ENCODE results near the gene EHD2.

DNA sequence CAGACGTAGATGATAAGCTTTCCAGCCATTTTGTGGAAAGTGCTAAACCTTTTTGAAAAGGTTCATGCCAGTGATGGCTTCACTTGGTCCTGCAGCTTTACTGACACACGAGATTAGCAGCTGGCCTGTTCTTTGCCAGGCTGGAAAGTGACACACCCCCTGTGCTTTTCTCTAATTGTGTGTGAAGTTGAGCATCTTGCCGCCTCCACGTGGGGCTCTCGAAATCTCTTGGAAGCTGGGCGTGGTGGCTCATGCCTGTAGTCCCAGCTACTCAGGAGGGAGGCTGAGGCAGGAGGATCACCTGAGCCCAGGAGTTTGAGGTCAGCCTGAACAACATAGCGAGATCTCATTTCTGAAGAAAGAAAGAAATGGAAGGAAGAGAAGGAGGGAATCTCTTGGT, 25.3 kb upstream of the EHD2 start:
- TF ChIP-seq, protein P1, sequence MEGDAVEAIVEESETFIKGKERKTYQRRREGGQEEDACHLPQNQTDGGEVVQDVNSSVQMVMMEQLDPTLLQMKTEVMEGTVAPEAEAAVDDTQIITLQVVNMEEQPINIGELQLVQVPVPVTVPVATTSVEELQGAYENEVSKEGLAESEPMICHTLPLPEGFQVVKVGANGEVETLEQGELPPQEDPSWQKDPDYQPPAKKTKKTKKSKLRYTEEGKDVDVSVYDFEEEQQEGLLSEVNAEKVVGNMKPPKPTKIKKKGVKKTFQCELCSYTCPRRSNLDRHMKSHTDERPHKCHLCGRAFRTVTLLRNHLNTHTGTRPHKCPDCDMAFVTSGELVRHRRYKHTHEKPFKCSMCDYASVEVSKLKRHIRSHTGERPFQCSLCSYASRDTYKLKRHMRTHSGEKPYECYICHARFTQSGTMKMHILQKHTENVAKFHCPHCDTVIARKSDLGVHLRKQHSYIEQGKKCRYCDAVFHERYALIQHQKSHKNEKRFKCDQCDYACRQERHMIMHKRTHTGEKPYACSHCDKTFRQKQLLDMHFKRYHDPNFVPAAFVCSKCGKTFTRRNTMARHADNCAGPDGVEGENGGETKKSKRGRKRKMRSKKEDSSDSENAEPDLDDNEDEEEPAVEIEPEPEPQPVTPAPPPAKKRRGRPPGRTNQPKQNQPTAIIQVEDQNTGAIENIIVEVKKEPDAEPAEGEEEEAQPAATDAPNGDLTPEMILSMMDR (IDR thresholded peaks at IDR 0.05; ENCODE audit: insufficient read depth, low read length), result no peak
- TF ChIP-seq, protein P2, sequence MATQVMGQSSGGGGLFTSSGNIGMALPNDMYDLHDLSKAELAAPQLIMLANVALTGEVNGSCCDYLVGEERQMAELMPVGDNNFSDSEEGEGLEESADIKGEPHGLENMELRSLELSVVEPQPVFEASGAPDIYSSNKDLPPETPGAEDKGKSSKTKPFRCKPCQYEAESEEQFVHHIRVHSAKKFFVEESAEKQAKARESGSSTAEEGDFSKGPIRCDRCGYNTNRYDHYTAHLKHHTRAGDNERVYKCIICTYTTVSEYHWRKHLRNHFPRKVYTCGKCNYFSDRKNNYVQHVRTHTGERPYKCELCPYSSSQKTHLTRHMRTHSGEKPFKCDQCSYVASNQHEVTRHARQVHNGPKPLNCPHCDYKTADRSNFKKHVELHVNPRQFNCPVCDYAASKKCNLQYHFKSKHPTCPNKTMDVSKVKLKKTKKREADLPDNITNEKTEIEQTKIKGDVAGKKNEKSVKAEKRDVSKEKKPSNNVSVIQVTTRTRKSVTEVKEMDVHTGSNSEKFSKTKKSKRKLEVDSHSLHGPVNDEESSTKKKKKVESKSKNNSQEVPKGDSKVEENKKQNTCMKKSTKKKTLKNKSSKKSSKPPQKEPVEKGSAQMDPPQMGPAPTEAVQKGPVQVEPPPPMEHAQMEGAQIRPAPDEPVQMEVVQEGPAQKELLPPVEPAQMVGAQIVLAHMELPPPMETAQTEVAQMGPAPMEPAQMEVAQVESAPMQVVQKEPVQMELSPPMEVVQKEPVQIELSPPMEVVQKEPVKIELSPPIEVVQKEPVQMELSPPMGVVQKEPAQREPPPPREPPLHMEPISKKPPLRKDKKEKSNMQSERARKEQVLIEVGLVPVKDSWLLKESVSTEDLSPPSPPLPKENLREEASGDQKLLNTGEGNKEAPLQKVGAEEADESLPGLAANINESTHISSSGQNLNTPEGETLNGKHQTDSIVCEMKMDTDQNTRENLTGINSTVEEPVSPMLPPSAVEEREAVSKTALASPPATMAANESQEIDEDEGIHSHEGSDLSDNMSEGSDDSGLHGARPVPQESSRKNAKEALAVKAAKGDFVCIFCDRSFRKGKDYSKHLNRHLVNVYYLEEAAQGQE (IDR thresholded peaks at IDR 0.05; ENCODE audit: insufficient replicate concordance, low read depth), result no peak
- TF ChIP-seq GABPA (IDR thresholded peaks at IDR 0.05; ENCODE audit: low read depth), result no peak
- no peak for TF ChIP-seq SPI1 (IDR thresholded peaks at IDR 0.05; ENCODE audit: borderline replicate concordance, low read depth)
- no peak for TF ChIP-seq POLR2AphosphoS5 (IDR thresholded peaks at IDR 0.05; ENCODE audit: low read depth)

Data from HL-60 (cell line).